CD4-positive, alpha-beta T cell treated with Interferon gamma for 1 hour (primary cell): ENCODE results near the gene EXD3.

Experiments
- DNase-seq: peaks from one replicate; pipeline ENCODE4 v3.0.0-alpha.2; 2020

EXD3 gene

DNA sequence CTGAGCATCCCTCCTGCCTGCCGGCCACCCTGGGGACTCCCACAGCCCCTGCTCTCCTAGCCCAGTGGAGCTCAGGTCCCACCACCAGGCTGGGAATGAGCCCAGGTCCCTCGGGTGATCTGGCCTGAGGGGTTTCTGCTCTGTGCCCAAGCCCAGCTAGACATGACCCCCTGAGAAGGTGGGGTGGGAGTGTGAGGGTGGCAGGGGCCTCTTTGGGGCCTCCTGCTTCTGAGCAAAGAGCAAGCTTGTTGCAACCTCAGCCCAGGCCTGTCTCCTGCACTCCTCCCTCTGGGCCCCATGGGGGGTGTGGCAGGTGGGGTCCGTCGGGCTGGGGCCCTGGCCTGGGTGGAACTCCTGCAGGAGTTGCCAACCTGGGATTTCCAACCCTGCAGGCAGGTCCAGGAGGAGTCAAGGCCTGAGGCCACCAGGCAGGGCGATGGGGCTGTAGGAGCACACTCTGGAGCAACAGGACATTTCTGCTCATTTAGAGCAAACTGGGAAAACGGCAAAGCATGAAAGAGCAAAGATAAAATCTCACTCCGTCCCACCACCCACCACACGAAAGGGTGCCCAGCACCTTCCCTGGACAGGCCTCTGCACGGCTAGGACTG lies 109.5 kb downstream of the EXD3 start:
- no peak for DNase-seq

DNA sequence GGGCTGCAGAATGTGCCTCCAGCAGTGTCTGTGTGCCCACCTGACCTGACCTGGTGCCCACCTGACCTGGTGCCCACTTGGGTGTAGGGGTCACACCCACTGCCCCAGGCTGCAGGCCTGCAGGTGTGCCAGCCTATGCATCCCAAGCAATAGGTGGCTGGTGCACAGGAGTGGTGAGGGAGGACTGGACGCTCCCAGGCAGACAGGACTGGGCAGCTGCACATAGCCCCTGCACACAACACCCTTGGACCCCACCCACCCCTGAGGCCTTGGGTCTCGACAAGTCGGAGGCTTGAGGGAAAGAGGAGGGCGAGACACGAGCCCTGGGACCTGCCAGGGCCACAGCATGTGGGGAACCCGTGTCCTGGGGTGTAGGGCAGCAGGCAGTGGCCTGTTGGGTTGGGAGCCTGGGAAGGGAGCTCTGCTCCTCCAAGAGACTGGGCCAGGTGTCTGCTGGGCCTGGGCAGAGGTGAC lies 110.1 kb downstream of the EXD3 start:
- DNase-seq, result no peak

DNA sequence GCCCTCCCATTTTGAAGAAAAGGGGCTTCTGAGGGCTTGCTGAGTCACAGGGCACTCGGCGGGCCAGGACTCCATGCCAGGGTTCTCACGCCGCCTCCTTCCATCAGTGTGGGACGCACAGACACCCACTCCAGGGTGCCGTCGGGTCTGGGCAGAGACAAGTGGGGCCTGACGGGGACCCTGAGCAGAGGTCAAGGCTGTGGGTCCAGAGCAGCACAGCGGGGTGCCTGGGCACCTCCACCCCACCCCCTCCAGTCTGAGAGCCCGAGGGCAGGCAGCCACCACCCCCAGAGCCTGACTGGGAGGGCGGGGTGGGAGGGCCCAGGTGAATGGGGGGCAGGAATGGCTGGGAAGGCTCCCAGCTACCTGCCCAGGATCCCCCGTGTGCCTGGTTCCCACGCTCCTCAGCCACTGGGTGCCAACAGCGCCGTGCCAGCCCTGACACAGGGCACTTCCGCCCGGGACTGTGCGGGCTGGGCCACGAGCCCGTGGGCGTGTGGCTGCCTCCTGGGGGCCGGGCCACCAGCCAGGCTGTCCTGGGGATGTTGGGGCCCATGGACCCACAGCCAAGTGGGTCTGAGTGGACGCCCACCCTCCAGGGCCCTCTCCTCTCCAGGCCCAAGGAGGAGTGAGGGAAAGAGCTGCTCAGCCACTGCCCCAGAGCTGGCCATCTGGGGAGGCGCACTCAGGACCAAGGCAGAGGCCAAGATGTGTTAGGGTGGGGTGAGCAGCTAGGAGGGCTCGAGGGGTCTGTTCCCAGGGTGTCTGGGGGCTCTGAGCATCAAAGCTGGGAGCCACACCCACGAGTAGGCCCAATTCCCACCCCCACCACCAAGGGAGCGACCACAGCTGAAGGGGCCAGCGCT lies 110.7 kb downstream of the EXD3 start:
- DNase-seq, result no peak

DNA sequence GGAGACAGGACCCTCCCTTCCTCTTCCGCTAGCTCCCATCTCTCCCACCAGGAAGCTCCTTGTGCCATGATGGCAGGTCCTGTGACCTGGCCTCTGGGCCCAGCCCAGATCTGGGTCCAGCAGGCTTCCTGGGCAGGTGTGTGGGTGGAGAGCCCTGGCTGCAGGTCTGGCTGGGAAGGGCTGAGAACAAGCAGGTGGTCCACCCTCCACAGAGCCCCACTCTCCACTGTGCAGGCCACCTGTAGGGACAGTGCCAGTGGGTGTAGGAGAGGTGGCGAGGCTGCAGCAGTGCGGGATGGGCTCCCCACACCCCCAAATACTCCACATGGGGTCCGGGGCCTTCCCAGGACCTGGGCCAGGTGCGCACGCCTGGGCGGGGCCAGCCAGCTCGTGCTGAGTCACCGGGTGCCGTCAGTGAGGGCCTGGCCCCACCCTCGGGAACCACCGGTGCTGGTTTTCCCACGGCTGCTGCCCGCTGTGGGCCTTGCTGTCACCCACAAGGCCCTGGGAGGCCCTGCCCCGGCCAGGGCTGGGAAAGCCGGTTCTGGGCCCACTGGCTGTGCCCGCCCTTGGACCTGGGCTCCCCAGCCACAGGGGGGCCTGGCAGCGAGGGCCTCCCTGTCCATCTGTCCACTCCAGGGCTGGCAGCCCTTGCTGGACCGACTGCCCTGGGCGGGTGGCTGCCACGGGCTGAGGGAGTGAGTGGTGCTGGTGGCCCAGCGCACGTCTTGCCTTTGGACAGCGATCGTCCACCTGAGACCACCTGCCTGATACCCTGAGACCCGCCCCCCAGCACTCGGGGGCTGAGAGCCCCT lies 111.6 kb downstream of the EXD3 start:
- no peak for DNase-seq

DNA sequence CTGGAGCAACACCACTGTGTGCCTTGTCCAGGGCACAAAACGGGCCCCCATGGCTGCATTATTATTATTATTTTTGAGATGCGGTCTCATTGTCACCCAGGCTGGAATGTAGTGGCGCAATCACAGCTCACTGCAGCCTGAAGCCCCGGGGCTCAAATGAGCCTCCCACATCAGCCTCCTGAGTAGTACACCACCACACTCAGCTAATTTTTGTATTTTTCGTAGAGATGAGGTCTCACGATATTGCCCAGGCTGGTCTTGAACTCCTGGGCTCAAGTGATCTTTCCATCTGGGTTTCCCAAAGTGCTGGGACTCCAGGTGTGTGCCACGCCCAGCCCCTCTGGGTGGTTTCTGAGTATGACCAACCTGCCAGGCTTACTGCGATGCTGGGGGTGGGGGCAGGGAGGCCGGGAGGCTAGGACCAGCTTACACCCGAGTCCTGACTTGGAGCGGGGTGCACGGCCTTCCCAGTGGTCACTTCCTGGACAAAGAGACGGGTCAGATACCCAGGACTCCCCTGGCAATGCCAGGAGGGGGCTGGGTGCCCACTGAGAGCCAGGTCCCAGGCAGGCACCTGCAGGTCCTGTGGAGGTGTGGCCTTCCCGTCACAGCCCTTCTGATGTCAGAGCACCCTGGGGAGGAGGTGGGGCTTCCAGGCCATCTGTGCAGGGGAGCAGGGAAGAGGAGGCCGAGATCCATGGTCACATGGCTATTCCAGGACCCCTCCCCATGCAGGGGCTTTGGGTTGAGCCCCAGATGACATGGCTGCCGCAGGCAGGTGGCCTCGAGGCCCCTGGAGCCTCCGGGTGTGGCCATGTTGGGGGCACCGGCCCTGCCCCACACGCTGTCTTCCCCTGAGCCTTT lies 112.5 kb downstream of the EXD3 start:
- no peak for DNase-seq

DNA sequence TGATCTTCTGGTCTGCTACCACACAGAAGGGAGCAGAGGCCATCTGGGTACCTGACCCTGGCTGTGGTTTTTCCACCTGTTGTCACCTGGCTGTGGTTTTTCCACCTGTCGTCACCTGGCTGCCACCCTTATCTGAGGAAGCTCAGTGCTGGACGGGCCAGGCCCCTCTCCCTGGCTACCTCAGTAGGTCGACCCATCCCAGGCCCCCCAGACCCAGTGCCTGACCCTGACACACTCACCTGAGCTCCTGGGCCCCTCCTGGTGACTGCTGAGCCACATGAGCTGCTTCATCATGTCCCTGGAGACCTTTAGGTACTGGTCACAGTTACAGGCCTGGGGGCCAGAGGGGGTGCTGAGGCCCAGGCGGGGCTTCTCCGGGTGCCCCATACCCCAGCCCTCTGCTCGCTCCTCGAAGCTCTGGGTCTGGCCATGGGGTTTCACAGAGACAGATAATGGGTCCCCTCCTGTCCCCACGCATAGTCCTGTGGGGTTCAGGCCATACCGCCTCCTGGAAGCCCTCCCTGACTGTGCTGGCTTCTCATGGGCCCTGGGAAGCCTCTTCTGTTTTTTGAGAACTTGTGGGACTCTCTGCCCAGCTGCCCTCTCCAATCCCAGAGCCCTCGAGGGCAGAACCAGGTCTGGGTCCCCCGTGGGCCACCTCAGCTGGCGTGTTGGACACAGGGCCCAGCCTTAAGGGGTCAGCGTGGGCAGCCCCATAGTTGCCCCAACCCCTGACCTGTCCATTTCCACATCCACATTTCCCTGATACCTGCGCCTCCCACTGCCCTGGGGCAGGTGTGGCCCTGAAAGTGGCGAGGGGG lies 113.4 kb downstream of the EXD3 start:
- DNase-seq, result no peak

DNA sequence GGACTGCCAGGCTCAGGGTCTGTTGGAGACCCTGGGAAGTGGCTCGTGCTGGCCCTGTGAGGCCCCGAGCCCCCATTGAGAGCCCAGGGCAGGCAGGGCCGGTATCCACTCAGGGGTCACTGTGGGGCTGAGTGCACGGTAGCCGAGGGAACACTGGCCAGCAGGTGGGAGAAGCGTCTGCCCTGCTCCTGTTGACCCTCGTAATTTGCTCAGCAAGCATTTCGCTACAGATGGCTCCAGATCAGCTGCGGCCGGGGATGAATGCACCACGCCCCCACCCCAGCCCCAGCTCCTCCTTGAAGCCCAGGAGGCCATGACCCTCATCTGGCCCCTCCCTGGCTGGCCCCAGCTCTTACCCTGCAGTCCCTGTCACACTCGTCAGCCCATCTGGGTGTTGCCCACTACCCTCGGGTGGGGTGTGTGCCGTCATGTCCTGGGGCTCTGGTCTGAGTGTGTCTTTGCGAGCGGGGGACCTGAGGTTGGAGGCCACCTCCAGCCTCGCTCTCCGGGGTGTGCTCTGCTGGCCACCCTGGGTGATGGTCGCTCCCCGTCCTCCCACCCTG lies 114.8 kb downstream of the EXD3 start:
- DNase-seq, result no peak

DNA sequence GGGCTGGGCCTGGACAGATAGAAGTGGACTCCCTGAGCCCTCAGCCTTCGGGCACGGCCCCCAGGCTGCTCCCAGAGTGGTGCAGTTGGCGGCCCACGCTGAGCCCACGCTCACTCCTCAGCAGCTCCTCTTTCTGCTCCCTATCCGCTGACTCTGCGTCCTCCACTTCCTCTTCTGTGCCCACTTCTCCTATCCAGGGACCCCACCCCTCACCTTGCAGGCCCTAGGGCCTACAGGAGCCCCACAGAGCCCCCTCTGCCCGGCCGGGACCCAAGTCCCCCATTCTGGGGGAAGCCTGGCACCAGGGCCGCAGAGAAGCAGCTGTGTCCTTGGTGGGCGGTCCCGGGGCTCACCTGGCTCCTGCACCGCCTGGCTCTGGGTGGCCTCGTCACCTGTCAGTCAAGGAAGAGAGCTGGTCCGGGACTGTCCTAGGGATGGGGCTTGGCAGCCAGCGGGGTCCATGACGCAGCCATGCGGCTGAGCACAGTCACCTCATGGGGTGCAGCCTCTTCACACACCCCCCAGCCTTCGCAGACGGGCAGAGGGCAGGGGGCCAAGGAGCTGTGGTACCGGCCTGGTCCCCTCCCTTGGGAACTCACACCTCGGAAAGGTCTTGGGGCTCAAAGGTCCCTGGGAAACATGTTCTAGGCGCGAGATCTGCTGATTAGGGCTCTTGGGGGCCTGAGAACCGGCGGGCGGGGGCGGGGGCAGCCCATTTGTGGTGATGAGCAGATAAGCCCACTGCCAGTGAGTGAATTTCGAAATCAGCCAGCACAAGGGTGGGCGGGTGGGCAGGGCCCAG lies 115.5 kb downstream of the EXD3 start:
- DNase-seq, result no peak

DNA sequence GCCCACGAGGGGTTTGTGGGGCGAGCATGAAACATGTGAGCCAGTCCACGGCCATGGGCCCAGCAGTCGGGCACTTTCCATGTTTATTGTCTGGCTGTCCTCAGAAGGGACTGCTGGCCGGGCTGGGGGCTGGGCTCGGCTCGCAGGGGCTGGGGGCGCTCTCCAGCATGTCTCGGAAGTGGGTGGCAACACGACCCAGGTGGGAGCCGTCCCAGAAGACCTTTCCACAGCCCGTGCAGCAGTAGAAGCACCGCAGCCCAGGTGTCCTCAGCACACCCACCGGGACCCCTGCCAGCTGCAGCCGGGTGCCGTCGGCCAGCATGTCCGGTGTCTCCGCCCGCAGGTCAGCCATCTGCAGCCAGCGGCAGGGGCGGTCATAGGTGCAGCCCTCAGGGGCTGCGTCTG lies 116.1 kb downstream of the EXD3 start:
- no peak for DNase-seq

DNA sequence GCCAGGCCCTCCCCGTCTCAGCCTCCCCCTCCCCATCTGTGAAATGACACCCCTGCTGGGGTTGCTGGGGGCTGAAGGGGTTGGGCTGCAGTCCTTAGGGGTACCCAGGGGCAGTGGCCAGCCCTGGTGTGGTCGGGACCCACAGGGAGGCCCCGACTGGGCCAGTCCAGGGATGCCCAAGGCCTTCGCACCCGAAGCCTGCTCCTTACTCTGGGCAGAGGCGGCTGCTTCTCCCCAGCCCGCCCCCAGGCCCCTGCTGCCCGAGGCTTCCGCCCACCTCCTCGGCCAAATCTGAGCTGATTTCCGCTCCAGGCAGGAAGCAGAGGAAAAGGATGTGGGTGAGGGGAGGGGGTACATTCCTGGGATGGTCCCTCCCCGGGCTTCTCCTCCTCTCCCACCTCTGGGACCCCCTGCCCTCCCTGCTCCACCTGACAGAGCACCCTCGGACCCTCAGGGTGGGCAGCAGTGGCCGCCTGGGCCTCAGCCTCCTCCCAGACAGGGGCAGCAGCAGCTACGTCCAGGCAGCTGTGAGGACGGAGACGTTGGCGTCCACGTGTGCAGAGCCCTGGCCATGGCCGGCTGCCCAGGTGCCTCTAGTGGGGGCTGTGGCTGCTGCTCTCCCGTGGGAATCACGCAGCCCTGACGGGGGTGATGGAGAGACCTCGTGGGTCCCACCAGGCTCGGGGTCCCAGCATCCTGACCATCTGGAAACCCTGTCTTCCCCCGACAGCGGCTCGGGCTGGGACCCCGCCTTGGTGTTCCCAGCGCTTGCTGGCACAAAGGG lies 116.7 kb downstream of the EXD3 start:
- DNase-seq, result no peak

DNA sequence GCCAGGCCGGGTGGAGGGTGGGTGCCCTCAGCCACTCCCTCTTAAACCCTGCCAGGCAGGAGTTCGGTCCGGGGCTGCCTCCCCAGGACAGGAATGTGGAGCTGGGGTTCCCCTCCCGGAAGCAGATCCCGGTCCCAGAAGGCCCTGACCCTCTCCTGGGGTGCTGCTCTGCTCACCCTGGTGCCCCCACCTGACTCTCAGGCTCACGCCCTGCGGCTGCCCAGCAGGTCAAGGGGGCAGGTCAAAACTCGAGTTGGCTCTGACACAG lies 117.2 kb downstream of the EXD3 start:
- no peak for DNase-seq

DNA sequence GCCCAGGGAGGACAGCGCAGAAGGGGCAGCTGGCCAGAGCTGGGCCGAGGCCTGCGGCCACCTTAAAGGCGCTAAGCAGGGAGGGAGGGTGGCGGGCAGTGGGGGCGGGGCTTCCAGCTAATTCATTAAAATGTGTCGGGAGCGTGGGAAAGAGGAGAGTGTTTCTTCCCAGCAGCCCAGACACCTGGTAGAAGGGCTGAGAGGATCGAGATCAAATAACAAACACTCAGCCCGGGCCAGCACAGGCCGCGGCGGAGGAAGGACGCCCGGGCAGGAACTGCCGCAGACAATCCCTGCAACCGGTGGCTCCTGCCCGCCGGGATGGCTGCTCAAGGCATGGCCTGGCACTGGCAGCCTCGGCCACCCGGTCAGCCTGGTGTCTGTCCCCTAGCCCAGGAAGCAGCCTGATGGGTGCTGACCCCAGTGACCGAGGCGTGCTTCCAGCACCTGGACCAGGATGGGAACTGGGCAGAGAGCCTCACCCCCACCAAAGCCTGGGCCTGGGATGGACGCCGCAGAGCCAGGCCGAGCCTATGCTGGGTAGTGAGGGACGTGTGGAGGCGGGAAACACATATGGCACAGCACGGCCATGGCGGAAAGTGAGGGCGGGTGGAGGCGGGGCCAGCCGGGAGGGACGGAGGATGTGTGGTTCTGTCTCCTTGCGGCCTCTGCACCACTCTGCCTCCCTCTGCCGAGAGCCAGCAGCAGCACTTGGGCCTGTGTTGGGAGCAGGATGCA lies 117.7 kb downstream of the EXD3 start:
- peak; percentile 40 for DNase-seq

DNA sequence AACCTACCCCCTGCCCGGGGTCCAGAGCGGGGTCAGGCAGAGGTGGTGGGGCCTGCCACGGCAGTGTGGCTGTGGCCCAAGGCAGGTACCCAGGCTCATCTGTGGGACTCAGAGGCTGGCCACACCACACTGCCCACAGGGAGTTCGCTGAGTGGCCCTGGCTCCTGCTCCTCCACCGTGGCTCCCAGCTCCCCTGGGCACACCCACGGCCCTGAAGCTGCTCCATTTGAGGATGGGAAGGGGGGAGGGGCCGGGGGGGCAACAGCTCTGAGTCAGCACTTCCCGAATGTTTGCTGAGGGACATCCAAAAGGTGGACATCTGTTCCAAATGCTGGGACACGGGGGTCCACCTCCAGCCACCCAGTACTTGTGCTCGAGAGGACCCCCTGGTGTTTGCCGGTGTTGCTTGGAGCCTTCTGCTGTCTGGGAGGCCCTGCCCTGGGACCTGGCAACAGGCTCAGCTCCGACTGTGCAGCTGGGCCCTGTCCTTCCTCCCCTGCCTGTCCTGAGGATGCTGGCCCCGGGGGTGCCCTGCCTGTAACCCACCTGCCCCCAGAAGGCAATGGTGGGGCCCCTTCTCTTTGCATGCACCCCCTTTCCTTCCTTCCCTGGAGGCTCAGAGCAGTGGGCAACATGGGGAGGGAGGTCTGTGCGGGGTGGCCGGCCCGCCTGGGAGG lies 118.4 kb downstream of the EXD3 start:
- DNase-seq, result no peak

DNA sequence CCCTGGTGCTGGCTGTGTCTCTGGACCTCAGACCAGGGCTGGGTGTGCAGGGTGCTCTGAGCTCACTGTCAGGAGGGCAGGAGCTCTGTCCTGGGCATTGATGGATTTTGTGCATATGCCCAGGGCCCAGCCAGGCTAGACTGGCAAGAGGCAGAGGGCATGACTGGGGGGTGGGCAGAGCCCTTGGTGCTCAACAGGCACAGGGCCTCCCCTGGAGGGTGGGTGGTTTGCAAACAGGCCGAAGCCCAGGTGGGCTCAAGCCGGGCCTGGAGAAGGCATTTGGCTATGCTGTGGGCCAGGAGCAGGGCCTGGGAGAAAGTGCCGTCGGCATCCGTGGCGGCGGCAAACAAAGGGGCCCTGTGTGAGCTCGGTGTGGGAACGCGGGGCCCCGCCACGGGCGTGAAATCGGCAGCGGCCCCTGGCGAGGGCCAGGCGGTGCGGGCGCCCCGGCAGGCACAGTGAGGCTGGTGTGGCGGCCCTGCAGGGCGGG lies 119.0 kb downstream of the EXD3 start:
- no peak for DNase-seq

DNA sequence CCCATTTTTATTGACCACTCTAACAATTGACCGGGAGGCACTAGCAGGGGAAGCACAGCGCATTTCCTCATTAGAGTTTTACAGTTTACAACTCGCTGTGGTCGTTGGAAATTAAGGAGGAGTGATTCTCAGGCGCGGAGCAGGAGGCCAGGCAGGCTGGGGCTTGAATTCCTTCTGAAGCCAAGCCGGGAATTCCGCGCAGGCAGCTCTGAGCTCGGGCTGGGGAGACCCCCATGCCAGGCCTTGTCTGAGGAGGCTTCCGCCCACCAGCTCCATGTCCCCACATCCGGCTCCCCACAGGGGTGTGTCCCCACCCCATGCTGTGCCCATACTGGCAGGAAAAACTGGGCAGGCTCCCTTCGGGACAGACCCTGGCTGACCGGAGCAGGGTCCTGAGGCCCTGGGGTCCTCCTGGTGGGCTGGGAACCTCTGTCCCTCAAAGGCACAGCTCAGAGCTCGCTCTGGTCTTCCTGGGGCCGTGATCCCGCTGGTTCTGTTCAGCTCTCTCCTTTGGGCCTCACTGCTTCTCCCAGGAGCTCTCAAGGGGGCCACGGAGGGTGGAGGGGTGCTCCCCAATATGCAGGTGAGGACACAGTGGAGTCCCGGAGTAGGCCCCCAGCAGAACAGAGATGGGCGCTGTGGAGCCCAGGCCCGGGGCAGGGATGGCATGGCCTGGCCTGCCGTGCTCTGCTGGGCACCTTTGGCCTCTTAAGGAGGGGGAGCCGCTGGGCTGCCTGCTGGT lies 119.6 kb downstream of the EXD3 start:
- DNase-seq, result no peak

DNA sequence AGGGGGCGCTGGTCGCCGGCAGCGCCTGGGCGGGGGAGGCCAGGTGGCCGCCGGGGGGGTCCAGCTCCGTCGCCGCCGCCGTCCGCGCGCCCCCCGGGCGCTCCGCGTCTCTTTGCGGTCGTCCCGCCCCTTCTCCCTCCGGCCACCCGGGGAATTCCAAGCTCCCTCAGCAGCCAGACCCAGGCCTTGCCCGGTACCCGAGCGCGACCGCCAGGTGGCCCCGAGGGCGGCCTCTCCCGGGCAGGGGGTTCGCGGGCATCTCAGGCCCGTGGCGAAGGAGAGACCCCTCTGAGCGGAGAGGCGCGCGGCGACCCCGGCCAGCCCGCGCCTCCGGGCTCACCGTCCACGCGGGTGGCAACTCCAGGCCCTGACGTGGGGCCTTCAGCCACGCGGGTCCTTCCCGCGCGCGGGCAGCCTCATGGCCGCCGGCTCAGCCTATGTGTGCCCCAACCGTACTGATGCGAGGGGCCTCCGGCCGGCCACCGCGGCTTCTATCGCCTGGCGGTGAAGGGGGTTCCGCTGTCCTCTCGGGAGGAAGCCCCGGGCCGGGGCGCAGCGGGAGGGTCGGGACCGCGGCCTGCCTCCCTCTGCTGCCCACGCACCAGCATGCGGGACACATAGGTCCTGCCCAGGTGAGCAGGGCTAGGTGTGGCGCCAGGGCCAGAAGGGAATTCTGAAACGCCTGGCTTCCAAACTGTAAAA lies 120.4 kb downstream of the EXD3 start:
- no peak for DNase-seq

DNA sequence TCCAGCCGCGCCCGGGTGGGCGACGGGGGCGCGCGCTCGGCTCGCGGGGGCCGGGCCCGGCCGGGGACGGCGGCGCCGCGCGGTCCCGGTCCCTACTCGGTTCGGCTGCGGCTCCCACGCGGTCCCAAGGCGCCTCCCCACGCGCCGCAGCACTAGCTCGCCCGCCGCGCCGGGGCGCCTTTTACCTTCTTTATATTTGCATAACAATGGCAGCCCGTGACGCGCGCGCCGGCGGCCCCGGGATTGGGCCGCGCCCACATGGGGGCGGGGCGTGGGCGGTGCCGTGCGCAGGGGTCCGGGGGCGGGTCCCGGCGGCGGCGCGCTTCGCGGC lies 120.9 kb downstream of the EXD3 start, which contains the start of gene NRARP:
Gene NRARP, minus strand, starts transcription at position 154 of the 331 bp plus-strand sequence. CDS start 343 bp downstream, outside the sequence.
- DNase-seq, result peak; percentile 87
